ENCODE measurements around the gene ATP6V0C. TPM values are rescaled to one million over a fixed set of nuclear protein-coding genes. Genes with fewer than 3 reads are reported as not detected.
"Not testable (repeated sequence)": the region's sequence is repeated elsewhere in the genome, so short reads cannot be mapped to it uniquely, and the experiment has no call there.

The ATP6V0C gene
- total and polyA plus RNA-seq, 4 experiments from 2014 or later = 57.5 to 129 (median 103) TPM

- peak overlapping the region; percentile 63 to 79 (median 75) for H3K4me3 Mint-ChIP-seq
- intact Hi-C loops (cut with micrococcal nuclease) = loop anchor here (1.0 to 2.0 kb wide), 3 partner anchors 15 to 38 kb away; partner anchors contain the start of genes ATP6V0C and TEDC2
- CTCF ChIA-PET (ENCODE audit: partially characterized antibody) = interaction anchor here (1.0 to 1.3 kb wide), 2 partner anchors 11 to 26 kb away, joined by 3 to 4 read pairs; no protein-coding TSS in a partner anchor
- Histone ChIP-seq H3K36me3 (ENCODE audit: insufficient read depth, low read length) (no peaks in the 10 kb centered on the region), H3K4me3 (ENCODE audit: low read length in 2 of 2) (peak overlapping the region in 1 of 2 donors; percentile 35), H3K27me3 (ENCODE audit: insufficient read depth, low read length) (peaks cover 13% of the 10 kb centered on the region), H3K9me3 (ENCODE audit: control insufficient read depth in 1 of 2, low read length in 2 of 2) (no peaks in the 10 kb centered on the region), H3K27ac (ENCODE audit: low read depth, low read length) (no peak overlapping the region), H3K4me1 (ENCODE audit: insufficient read depth, low read length) (peaks cover 34% of the 10 kb centered on the region)
- peaks cover 2 to 4% of the 10 kb centered on the region in 2 donors for H3K27me3 Mint-ChIP-seq
- H3K4me1 Mint-ChIP-seq = peaks cover 6 to 26% (median 13%) of the 10 kb centered on the region in 4 donors
- peak in 3 of 5 donors; percentile 31 to 56 (median 37) for DNase-seq
- POLR2A ChIA-PET (ENCODE audit: partially characterized antibody) = interaction anchor here (0.9 to 1.8 kb wide), 8 partner anchors 11 to 320 kb away, joined by 3 to 8 read pairs (median 4); partner anchors contain the start of genes AMDHD2, CCNF, ECI1 and PDPK1
- H3K9me3 Mint-ChIP-seq = no peaks in the 10 kb centered on the region
- H3K27ac Mint-ChIP-seq = peak overlapping the region in 2 of 7 donors; percentile 42 to 62
- H3K36me3 Mint-ChIP-seq = no peaks in the 10 kb centered on the region
These were observed 38.1 kb upstream of the ATP6V0C start for GRCh38 chr16:2475413-2476344.

GRCh38 chr16:2476345-2476720, 37.4 kb upstream of the ATP6V0C start:
- Histone ChIP-seq H3K4me1 (ENCODE audit: insufficient read depth, low read length) (peaks cover 31% of the 10 kb centered on the region), H3K36me3 (ENCODE audit: insufficient read depth, low read length) (no peaks in the 10 kb centered on the region), H3K27ac (ENCODE audit: low read depth, low read length) (no peak overlapping the region), H3K27me3 (ENCODE audit: insufficient read depth, low read length) (peaks cover 11% of the 10 kb centered on the region), H3K9me3 (ENCODE audit: control insufficient read depth in 1 of 2, low read length in 2 of 2) (no peaks in the 10 kb centered on the region), H3K4me3 (ENCODE audit: low read length in 2 of 2) (no peak overlapping the region)
- ChIA-PET CTCF (ENCODE audit: partially characterized antibody) (no interaction called here), POLR2A (ENCODE audit: partially characterized antibody) (no interaction called here)
- Mint-ChIP-seq H3K9me3 (no peaks in the 10 kb centered on the region), H3K36me3 (no peaks in the 10 kb centered on the region), H3K4me1 (peaks cover 6 to 26% (median 13%) of the 10 kb centered on the region in 4 donors), H3K27me3 (peaks cover 2 to 4% of the 10 kb centered on the region in 2 donors), H3K27ac (peak overlapping the region in 2 of 7 donors; percentile 42 to 62), H3K4me3 (peak overlapping the region; percentile 63 to 79 (median 75))
- intact Hi-C loops (cut with micrococcal nuclease) = no loop called here
- no peak for DNase-seq

- Mint-ChIP-seq H3K27ac (peak overlapping the region in 2 of 7 donors; percentile 12 to 42), H3K4me3 (peak overlapping the region; percentile 55 to 79 (median 72))
- intact Hi-C loops (cut with micrococcal nuclease) = no loop called here
These were observed 37.0 kb upstream of the ATP6V0C start for GRCh38 chr16:2476741-2477140.

GRCh38 chr16:2477327-2477726, 36.4 kb upstream of the ATP6V0C start:
- H3K9me3 Mint-ChIP-seq = peaks cover 0 to 2% (median 0%) of the 10 kb centered on the region in 8 donors
- H3K36me3 ChIP-seq (ENCODE audit: insufficient read depth, low read length) = no peaks in the 10 kb centered on the region
- H3K27me3 Mint-ChIP-seq = peaks cover 2 to 4% of the 10 kb centered on the region in 2 donors
- H3K27ac Mint-ChIP-seq = peak overlapping the region in 1 of 7 donors; percentile 12
- POLR2A ChIA-PET (ENCODE audit: partially characterized antibody) = no interaction called here
- no peak overlapping the region for H3K4me3 ChIP-seq (ENCODE audit: low read length in 2 of 2)
- H3K4me1 Mint-ChIP-seq = peaks cover 6 to 26% (median 13%) of the 10 kb centered on the region in 4 donors
- H3K4me3 Mint-ChIP-seq = no peak overlapping the region
- no peaks in the 10 kb centered on the region for H3K9me3 ChIP-seq (ENCODE audit: control insufficient read depth in 1 of 2, low read length in 2 of 2)
- H3K27ac ChIP-seq (ENCODE audit: low read depth, low read length) = no peak overlapping the region
- intact Hi-C loops (cut with micrococcal nuclease) = no loop called here
- peaks cover 5% of the 10 kb centered on the region for H3K27me3 ChIP-seq (ENCODE audit: insufficient read depth, low read length)
- H3K4me1 ChIP-seq (ENCODE audit: insufficient read depth, low read length) = peaks cover 27% of the 10 kb centered on the region
- H3K36me3 Mint-ChIP-seq = no peaks in the 10 kb centered on the region
- DNase-seq = no peak
- CTCF ChIA-PET (ENCODE audit: partially characterized antibody) = no interaction called here

More at GRCh38 chr16:2476741-2477140, 37.0 kb upstream of the ATP6V0C start:
- Histone ChIP-seq H3K36me3 (ENCODE audit: insufficient read depth, low read length) (no peaks in the 10 kb centered on the region), H3K4me1 (ENCODE audit: insufficient read depth, low read length) (peaks cover 27% of the 10 kb centered on the region), H3K9me3 (ENCODE audit: control insufficient read depth in 1 of 2, low read length in 2 of 2) (no peaks in the 10 kb centered on the region), H3K4me3 (ENCODE audit: low read length in 2 of 2) (no peak overlapping the region), H3K27ac (ENCODE audit: low read depth, low read length) (no peak overlapping the region), H3K27me3 (ENCODE audit: insufficient read depth, low read length) (peaks cover 10% of the 10 kb centered on the region)
- POLR2A ChIA-PET (ENCODE audit: partially characterized antibody) = no interaction called here
- Mint-ChIP-seq H3K9me3 (peaks cover 0 to 2% (median 0%) of the 10 kb centered on the region in 8 donors), H3K4me1 (peaks cover 6 to 26% (median 13%) of the 10 kb centered on the region in 4 donors), H3K36me3 (no peaks in the 10 kb centered on the region), H3K27me3 (peaks cover 2 to 4% of the 10 kb centered on the region in 2 donors)
- DNase-seq = no peak
- CTCF ChIA-PET (ENCODE audit: partially characterized antibody) = no interaction called here

DNA sequence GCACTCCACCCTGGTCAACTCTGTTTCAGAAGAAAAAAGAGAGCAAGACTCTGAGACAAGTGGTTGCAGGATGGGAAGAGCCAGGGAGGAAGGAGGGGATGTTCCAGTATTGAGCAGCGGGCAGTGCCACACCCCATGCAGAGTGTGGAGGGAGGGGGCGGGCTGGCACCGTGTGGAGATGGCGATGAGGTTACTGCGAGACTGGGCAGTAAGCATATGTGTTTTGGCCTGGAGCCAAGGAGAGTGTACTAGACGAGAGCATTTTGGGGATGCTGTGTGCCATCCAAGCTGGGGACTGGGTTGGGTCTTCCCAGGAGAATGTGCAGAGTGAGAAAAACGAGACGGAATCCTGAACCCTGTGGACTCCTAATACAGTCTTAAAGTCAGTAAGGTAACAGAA, 35.5 kb upstream of the ATP6V0C start:
- intact Hi-C loops (cut with micrococcal nuclease) = no loop called here
- no peaks in the 10 kb centered on the region for H3K36me3 Mint-ChIP-seq
- H3K27ac ChIP-seq (ENCODE audit: low read depth, low read length) = no peak overlapping the region
- DNase-seq = no peak
- peaks cover 20% of the 10 kb centered on the region for H3K4me1 ChIP-seq (ENCODE audit: insufficient read depth, low read length)
- no peaks in the 10 kb centered on the region for H3K9me3 ChIP-seq (ENCODE audit: control insufficient read depth in 1 of 2, low read length in 2 of 2)
- H3K27ac Mint-ChIP-seq = peak overlapping the region in 1 of 7 donors; percentile 72
- no peak overlapping the region for H3K4me3 ChIP-seq (ENCODE audit: low read length in 2 of 2)
- CTCF ChIA-PET (ENCODE audit: partially characterized antibody) = interaction anchor here (1.3 kb wide), 1 partner anchor 44 kb away, joined by 4 read pairs; no protein-coding TSS in a partner anchor
- peaks cover 6 to 22% (median 10%) of the 10 kb centered on the region in 4 donors for H3K4me1 Mint-ChIP-seq
- POLR2A ChIA-PET (ENCODE audit: partially characterized antibody) = interaction anchor here (0.7 kb wide), 1 partner anchor 323 kb away, joined by 3 read pairs; the partner anchor contains the start of gene TRAF7
- H3K36me3 ChIP-seq (ENCODE audit: insufficient read depth, low read length) = no peaks in the 10 kb centered on the region
- peaks cover 0 to under 1% of the 10 kb centered on the region in 2 donors for H3K27me3 Mint-ChIP-seq
- no peaks in the 10 kb centered on the region for H3K27me3 ChIP-seq (ENCODE audit: insufficient read depth, low read length)
- H3K4me3 Mint-ChIP-seq = no peak overlapping the region
- peaks cover 0 to 2% (median 0%) of the 10 kb centered on the region in 8 donors for H3K9me3 Mint-ChIP-seq

DNA sequence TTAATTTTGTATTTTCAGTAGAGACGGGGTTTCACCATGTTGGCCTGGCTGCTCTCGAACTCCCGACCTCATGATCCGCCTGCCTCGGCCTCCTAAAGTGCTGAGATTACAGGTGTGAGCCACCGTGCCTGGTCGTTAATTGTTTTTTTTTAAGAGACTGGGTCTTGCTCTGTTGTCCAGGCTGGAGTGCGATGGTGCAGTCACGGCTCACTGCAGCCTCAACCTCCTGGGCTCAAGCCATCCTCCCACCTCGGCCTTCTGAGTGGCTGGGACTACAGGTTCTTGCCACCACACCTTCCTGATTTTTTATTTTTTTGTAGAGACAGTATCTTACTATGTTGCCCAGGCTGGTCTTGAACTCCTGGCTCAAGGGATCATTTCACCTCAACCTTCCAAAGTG, 33.8 kb upstream of the ATP6V0C start:
- H3K36me3 Mint-ChIP-seq; H3K27me3 Mint-ChIP-seq; CTCF ChIA-PET (ENCODE audit: partially characterized antibody); H3K27me3 ChIP-seq (ENCODE audit: insufficient read depth, low read length); H3K36me3 ChIP-seq (ENCODE audit: insufficient read depth, low read length); H3K4me3 ChIP-seq (ENCODE audit: low read length in 2 of 2); H3K9me3 Mint-ChIP-seq; POLR2A ChIA-PET (ENCODE audit: partially characterized antibody); H3K4me3 Mint-ChIP-seq; H3K9me3 ChIP-seq (ENCODE audit: control insufficient read depth in 1 of 2, low read length in 2 of 2); H3K27ac ChIP-seq (ENCODE audit: low read depth, low read length); intact Hi-C loops (cut with micrococcal nuclease): not testable (repeated sequence)
- peaks cover 13% of the 10 kb centered on the region for H3K4me1 ChIP-seq (ENCODE audit: insufficient read depth, low read length)
- DNase-seq = peak in 1 of 5 donors; percentile 5
- Mint-ChIP-seq H3K27ac (peak overlapping the region in 1 of 7 donors; percentile 27), H3K4me1 (peaks cover 6 to 21% (median 10%) of the 10 kb centered on the region in 4 donors)

- Mint-ChIP-seq H3K27ac (no peak overlapping the region), H3K27me3 (no peaks in the 10 kb centered on the region), H3K4me1 (peaks cover 5 to 23% (median 9%) of the 10 kb centered on the region in 4 donors), H3K36me3 (no peaks in the 10 kb centered on the region), H3K4me3 (no peak overlapping the region), H3K9me3 (peaks cover 0 to 2% (median 0%) of the 10 kb centered on the region in 8 donors)
- Histone ChIP-seq H3K27me3 (ENCODE audit: insufficient read depth, low read length) (no peaks in the 10 kb centered on the region), H3K9me3 (ENCODE audit: control insufficient read depth in 1 of 2, low read length in 2 of 2) (no peaks in the 10 kb centered on the region), H3K36me3 (ENCODE audit: insufficient read depth, low read length) (no peaks in the 10 kb centered on the region), H3K4me1 (ENCODE audit: insufficient read depth, low read length) (peaks cover 7% of the 10 kb centered on the region), H3K4me3 (ENCODE audit: low read length in 2 of 2) (no peak overlapping the region), H3K27ac (ENCODE audit: low read depth, low read length) (no peak overlapping the region)
- POLR2A ChIA-PET (ENCODE audit: partially characterized antibody) = no interaction called here
- CTCF ChIA-PET (ENCODE audit: partially characterized antibody) = interaction anchor here (1.1 kb wide), 1 partner anchor 11 kb away, joined by 3 read pairs; no protein-coding TSS in a partner anchor
- intact Hi-C loops (cut with micrococcal nuclease) = no loop called here
- DNase-seq = no peak
These were observed 32.8 kb upstream of the ATP6V0C start for GRCh38 chr16:2480948-2481347.
